GM12891 (cell line): ENCODE measurements around the gene UMAD1.

Experiments used
- PAX5 ChIP-seq: IDR thresholded peaks from 2 replicates; pipeline ENCODE4 v1.6.1; 2011; ENCODE audit warnings: low read length, moderate library complexity, mild to moderate bottlenecking; ENCODE audit not compliant: insufficient read depth, severe bottlenecking
- POLR2A ChIP-seq: IDR thresholded peaks from 2 replicates; pipeline ENCODE4 v1.6.1; 2011; ENCODE audit warnings: low read depth, low read length, control low read depth
- POLR2AphosphoS5 ChIP-seq: IDR thresholded peaks from 2 replicates; pipeline ENCODE4 v1.6.1; 2011; ENCODE audit warnings: low read depth, low read length, control low read depth
- POU2F2 ChIP-seq: IDR thresholded peaks from 2 replicates; pipeline ENCODE4 v1.6.1; 2011; ENCODE audit warnings: low read depth, mild to moderate bottlenecking, control low read depth, low read length, moderate library complexity
- SPI1 ChIP-seq: IDR thresholded peaks from 2 replicates; pipeline ENCODE4 v1.6.1; 2011; ENCODE audit warnings: low read depth, low read length, control low read depth
- TAF1 ChIP-seq: IDR thresholded peaks from 2 replicates; pipeline ENCODE4 v1.6.1; 2011; ENCODE audit warnings: low read depth, low read length, control low read depth

- TF ChIP-seq POLR2AphosphoS5, result no peak
- no peak for TF ChIP-seq TAF1
- TF ChIP-seq SPI1, result no peak
- no peak for TF ChIP-seq POLR2A
- TF ChIP-seq POU2F2, result no peak
- no peak for TF ChIP-seq PAX5
These were observed 283.3 kb downstream of the UMAD1 start for GRCh38 chr7:7923818-7924217.
